CD4-positive, alpha-beta T cell (primary cell): ENCODE results near the gene CEP250. TPM values are rescaled to one million over a fixed set of nuclear protein-coding genes. Genes with fewer than 3 reads are reported as not detected.
A peak's percentile ranks its signal among the peaks of the same experiment; 100 is the strongest.

Experiments used
- ATAC-seq: fragments of 200-7000 bp; cut with Tn5 transposase; one replicate; pipeline ENCODE4 v1.10.0; 2022; ENCODE audit warnings: mild to moderate bottlenecking; ENCODE audit not compliant: poor library complexity
- CTCF ChIA-PET: fragments of 350-600 bp; sonication (Branson Sonifier 250); formaldehyde crosslinking; loops from one replicate; lab custom pipeline; 2021; ENCODE audit warnings: antibody characterized with exemption, inconsistent platforms; lab: Charles Lee
- POLR2A ChIA-PET: fragments of 350-600 bp; sonication (Branson Sonifier 250); formaldehyde crosslinking; loops from one replicate; lab custom pipeline; 2021; ENCODE audit warnings: antibody characterized with exemption, inconsistent platforms; lab: Charles Lee
- DNase-seq, 14 experiments: peaks; one replicate each; pipeline ENCODE4 v3.0.0-alpha.2; 2013 to 2020; ENCODE audit warnings: mixed read lengths in 2 of 14
- H3K27ac ChIP-seq, 2 donors: one replicate each; pipeline versions ENCODE4 v1.5.1 to v1.7.0; 2013; ENCODE audit warnings: low read length in 2 of 2, low read depth in 1 of 2, mild to moderate bottlenecking in 1 of 2
- H3K27me3 ChIP-seq, 2 experiments: 1 replicate in 1 of 2; 2 replicates in 1 of 2; pipeline versions ENCODE4 v1.6.1 to v1.7.0; 2013; ENCODE audit warnings: low read length in 2 of 2, control low read depth in 1 of 2, mild to moderate bottlenecking in 1 of 2, moderate library complexity in 1 of 2; ENCODE audit not compliant: insufficient read depth in 2 of 2, control insufficient read depth in 1 of 2
- H3K36me3 ChIP-seq: one replicate; pipeline ENCODE4 v1.6.1; 2013; ENCODE audit warnings: low read length, control low read depth; ENCODE audit not compliant: insufficient read depth
- H3K4me1 ChIP-seq: one replicate; pipeline ENCODE4 v1.6.1; 2013; ENCODE audit warnings: low read length, control low read depth; ENCODE audit not compliant: insufficient read depth
- H3K4me3 ChIP-seq: one replicate; pipeline ENCODE4 v1.5.1; 2013; ENCODE audit warnings: mild to moderate bottlenecking, low read length, moderate library complexity
- H3K9me3 ChIP-seq, 2 experiments: 1 replicate in 1 of 2; 2 replicates in 1 of 2; pipeline versions ENCODE4 v1.6.1 to v1.7.0; 2013; ENCODE audit warnings: low read length in 2 of 2, mild to moderate bottlenecking in 2 of 2, control low read depth in 1 of 2, moderate library complexity in 1 of 2; ENCODE audit not compliant: control insufficient read depth in 1 of 2, insufficient read depth in 1 of 2
- H3K27ac Mint-ChIP-seq: one replicate; pipeline ENCODE4 v1.8.0; 2020; ENCODE audit warnings: mixed read lengths
- H3K27me3 Mint-ChIP-seq: one replicate; pipeline ENCODE4 v1.8.0; 2021; ENCODE audit warnings: mixed read lengths
- H3K36me3 Mint-ChIP-seq: one replicate; pipeline ENCODE4 v1.8.0; 2021; ENCODE audit warnings: low read depth, mixed read lengths
- H3K4me1 Mint-ChIP-seq: one replicate; pipeline ENCODE4 v1.8.0; 2021; ENCODE audit warnings: low read depth, mixed read lengths
- H3K4me3 Mint-ChIP-seq: one replicate; pipeline ENCODE4 v1.8.0; 2020; ENCODE audit warnings: mild to moderate bottlenecking, mixed read lengths
- H3K9me3 Mint-ChIP-seq: one replicate; pipeline ENCODE4 v1.8.0; 2020; ENCODE audit warnings: mixed read lengths
- CTCF ChIP-seq: fragments of 200-600 bp; IDR thresholded peaks from one replicate; pipeline ENCODE4 v1.8.0; 2022; ENCODE audit warnings: antibody characterized with exemption, mild to moderate bottlenecking
- intact Hi-C, 2 experiments: fragments of 100-400 bp; cut with DNase I in 1 of 2; cut with micrococcal nuclease in 1 of 2; formaldehyde crosslinking; loops; one replicate each; pipeline versions ENCODE4 v1.15.1 to v1.9.0; 2023 to 2025; cut with DNase I, micrococcal nuclease
- total RNA-seq, 174 experiments: library from RNA in 2 of 174; stranded (reverse) in 2 of 174; gene quantifications; one replicate each; pipeline ENCODE4 v1.2.3 and lab custom pipeline; 2021 to 2026

The CEP250 gene
- total RNA-seq, 2 experiments from 2014 or later = 27.6 to 33.1 TPM

GRCh38 chr20:35527122-35527769 is 71.8 kb downstream of the CEP250 start:
- no peak overlapping the region for H3K27ac Mint-ChIP-seq
- H3K4me1 Mint-ChIP-seq = no peaks in the 10 kb centered on the region
- no peaks in the 10 kb centered on the region for H3K36me3 Mint-ChIP-seq
- ChIA-PET CTCF (interaction anchor here (0.5 to 0.6 kb wide), 2 partner anchors 46 to 476 kb away, joined by 3 read pairs; no protein-coding TSS in a partner anchor), POLR2A (no interaction called here)
- no peaks in the 10 kb centered on the region for H3K36me3 ChIP-seq
- DNase-seq (no peak), ATAC-seq (no peak)
- intact Hi-C loops = no loop called here
- H3K27me3 Mint-ChIP-seq = no peaks in the 10 kb centered on the region
- no peaks in the 10 kb centered on the region for H3K4me1 ChIP-seq
- no peaks in the 10 kb centered on the region for H3K27me3 ChIP-seq
- TF ChIP-seq CTCF = no peak
- no peaks in the 10 kb centered on the region for H3K9me3 Mint-ChIP-seq
- no peak overlapping the region for H3K27ac ChIP-seq
- H3K9me3 ChIP-seq = no peaks in the 10 kb centered on the region
- no peak overlapping the region for H3K4me3 Mint-ChIP-seq
- H3K4me3 ChIP-seq = no peak overlapping the region

GRCh38 chr20:35529552-35529951 is 74.2 kb downstream of the CEP250 start, which contains the start of gene C20orf173:
TSS of gene C20orf173 (minus strand) at chr20:35529652. CDS start at chr20:35529373, 279 bp downstream.
- no peak for TF ChIP-seq CTCF
- H3K4me1 Mint-ChIP-seq = no peaks in the 10 kb centered on the region
- H3K36me3 Mint-ChIP-seq = no peaks in the 10 kb centered on the region
- DNase-seq = no peak
- no peak for ATAC-seq
- Histone ChIP-seq H3K4me3 (no peak within 1 kb of the TSS), H3K27ac (no peak within 1 kb of the TSS), H3K4me1 (no peaks in the 10 kb centered on the region), H3K9me3 (no peaks in the 10 kb centered on the region), H3K27me3 (no peaks in the 10 kb centered on the region), H3K36me3 (no peaks in the 10 kb centered on the region)
- H3K27ac Mint-ChIP-seq = no peak within 1 kb of the TSS
- H3K27me3 Mint-ChIP-seq = no peaks in the 10 kb centered on the region
- CTCF ChIA-PET = no interaction called here
- POLR2A ChIA-PET = no interaction called here
- H3K9me3 Mint-ChIP-seq = no peaks in the 10 kb centered on the region
- intact Hi-C loops = no loop called here
- no peak within 1 kb of the TSS for H3K4me3 Mint-ChIP-seq

GRCh38 chr20:35539756-35540212 is 84.4 kb downstream of the CEP250 start:
- H3K4me3 ChIP-seq = no peak overlapping the region

More at GRCh38 chr20:35539756-35540212, 84.4 kb downstream of the CEP250 start:
- ATAC-seq (no peak), DNase-seq (peak in 5 of 14 experiments; percentile 11 to 42 (median 15))
- TF ChIP-seq CTCF = no peak
- peaks cover 5% of the 10 kb centered on the region for H3K36me3 ChIP-seq
- Mint-ChIP-seq H3K27me3 (no peaks in the 10 kb centered on the region), H3K4me1 (peaks cover 32% of the 10 kb centered on the region), H3K27ac (no peak overlapping the region), H3K9me3 (no peaks in the 10 kb centered on the region), H3K4me3 (no peak overlapping the region), H3K36me3 (peaks cover 14% of the 10 kb centered on the region)
- H3K27me3 ChIP-seq = no peaks in the 10 kb centered on the region
- ChIA-PET CTCF (no interaction called here), POLR2A (no interaction called here)
- no peaks in the 10 kb centered on the region for H3K9me3 ChIP-seq
- intact Hi-C loops = loop anchor here (2.0 to 5.0 kb wide), 7 partner anchors 78 to 1237 kb away; partner anchors contain the start of genes AAR2 (in 1 of the 2), ACSS2 (in 1 of the 2), AHCY (in 1 of the 2) and CEP250 (in 1 of the 2)
- H3K4me1 ChIP-seq = peaks cover 18% of the 10 kb centered on the region
- H3K27ac ChIP-seq = no peak overlapping the region
